AG09319 (cell line): ENCODE measurements around the gene ZNF366.

Experiments used
- DNase-seq: peaks from one replicate; pipeline ENCODE4 v3.0.0-alpha.2; 2010; ENCODE audit warnings: low read depth; ENCODE audit errors: extremely low read depth
- TF ChIP-seq, protein P1 (sequence below): IDR thresholded peaks from 2 replicates; pipeline ENCODE4 v1.5.1; 2011; ENCODE audit warnings: low read depth, mild to moderate bottlenecking, inconsistent platforms, low read length, moderate library complexity

ZNF366 gene

DNA sequence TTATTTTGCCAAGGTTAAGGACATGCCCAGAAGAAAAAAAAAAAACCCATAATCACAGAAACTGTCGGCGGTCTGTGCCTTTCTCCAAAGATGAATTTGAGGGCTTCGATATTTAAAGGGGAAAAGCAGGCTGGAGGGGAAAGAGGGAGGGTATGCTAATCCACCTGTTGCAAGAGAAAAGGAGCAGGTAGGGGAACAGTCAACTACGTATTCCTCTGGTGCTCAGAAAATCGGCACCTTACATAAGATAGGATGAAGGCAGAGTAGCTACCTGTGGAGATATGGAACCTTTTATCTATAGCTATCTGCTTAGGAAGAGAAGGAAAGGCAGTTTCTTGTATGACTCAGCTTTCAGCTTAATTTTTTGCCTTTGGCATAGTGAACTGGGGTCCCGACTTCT is 109.4 kb downstream of the ZNF366 start:
- TF ChIP-seq, protein P1, sequence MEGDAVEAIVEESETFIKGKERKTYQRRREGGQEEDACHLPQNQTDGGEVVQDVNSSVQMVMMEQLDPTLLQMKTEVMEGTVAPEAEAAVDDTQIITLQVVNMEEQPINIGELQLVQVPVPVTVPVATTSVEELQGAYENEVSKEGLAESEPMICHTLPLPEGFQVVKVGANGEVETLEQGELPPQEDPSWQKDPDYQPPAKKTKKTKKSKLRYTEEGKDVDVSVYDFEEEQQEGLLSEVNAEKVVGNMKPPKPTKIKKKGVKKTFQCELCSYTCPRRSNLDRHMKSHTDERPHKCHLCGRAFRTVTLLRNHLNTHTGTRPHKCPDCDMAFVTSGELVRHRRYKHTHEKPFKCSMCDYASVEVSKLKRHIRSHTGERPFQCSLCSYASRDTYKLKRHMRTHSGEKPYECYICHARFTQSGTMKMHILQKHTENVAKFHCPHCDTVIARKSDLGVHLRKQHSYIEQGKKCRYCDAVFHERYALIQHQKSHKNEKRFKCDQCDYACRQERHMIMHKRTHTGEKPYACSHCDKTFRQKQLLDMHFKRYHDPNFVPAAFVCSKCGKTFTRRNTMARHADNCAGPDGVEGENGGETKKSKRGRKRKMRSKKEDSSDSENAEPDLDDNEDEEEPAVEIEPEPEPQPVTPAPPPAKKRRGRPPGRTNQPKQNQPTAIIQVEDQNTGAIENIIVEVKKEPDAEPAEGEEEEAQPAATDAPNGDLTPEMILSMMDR = no peak
- no peak for DNase-seq

DNA sequence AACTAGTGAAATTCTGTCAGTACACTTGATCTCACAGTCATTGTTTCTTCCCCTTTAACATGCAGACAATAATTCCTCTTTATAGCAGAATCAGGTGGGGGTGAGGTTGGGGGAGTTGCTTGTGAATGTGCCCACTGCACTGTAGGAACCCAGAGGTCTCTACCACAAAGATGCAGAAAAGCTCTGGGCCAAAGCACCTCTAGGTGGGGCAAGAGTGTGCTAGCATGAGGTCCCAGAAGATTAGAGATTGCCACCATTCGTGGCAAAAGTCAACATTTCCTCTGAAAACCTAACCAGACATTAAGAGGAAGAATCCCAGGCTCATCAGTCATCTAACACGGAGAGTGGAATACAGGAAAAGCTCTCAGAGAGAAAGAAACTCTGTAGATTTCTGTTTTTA is 112.5 kb downstream of the ZNF366 start:
- TF ChIP-seq, protein P1 = peak; percentile 32
- no peak for DNase-seq

- TF ChIP-seq, protein P1 = no peak
- no peak for DNase-seq
Observed at GRCh38 chr5:72393052-72393451, 114.2 kb downstream of the ZNF366 start.
